Measurements from ENCODE around the gene TRIO.

TRIO gene

GRCh38 chr5:14118551-14119320, 24.4 kb upstream of the TRIO start:
- intact Hi-C loops (cut with DNase I; ENCODE audit: low total_unique reads) = no loop called here
- no peak overlapping the region for H3K27ac ChIP-seq

GRCh38 chr5:14120176-14120575, 23.0 kb upstream of the TRIO start:
- intact Hi-C loops (cut with DNase I; ENCODE audit: low total_unique reads) = no loop called here

More at GRCh38 chr5:14118551-14119320, 24.4 kb upstream of the TRIO start:
- no peaks in the 10 kb centered on the region for H3K36me3 ChIP-seq
- DNase-seq = no peak
- H3K9me3 ChIP-seq = no peaks in the 10 kb centered on the region
- no peaks in the 10 kb centered on the region for H3K27me3 ChIP-seq
- H3K4me3 ChIP-seq = no peak overlapping the region
- TF ChIP-seq CTCF (IDR thresholded peaks at IDR 0.05) = no peak
- no peaks in the 10 kb centered on the region for H3K4me1 ChIP-seq

GRCh38 chr5:14121552-14121951, 21.6 kb upstream of the TRIO start:
- Histone ChIP-seq H3K27ac (no peak overlapping the region), H3K36me3 (no peaks in the 10 kb centered on the region), H3K4me3 (no peak overlapping the region), H3K4me1 (no peaks in the 10 kb centered on the region), H3K9me3 (no peaks in the 10 kb centered on the region), H3K27me3 (no peaks in the 10 kb centered on the region)
- no peak for DNase-seq
- TF ChIP-seq CTCF (IDR thresholded peaks at IDR 0.05) = no peak
- intact Hi-C loops (cut with DNase I; ENCODE audit: low total_unique reads) = no loop called here

More at GRCh38 chr5:14120176-14120575, 23.0 kb upstream of the TRIO start:
- Histone ChIP-seq H3K4me1 (no peaks in the 10 kb centered on the region), H3K27me3 (no peaks in the 10 kb centered on the region), H3K36me3 (no peaks in the 10 kb centered on the region), H3K9me3 (no peaks in the 10 kb centered on the region), H3K27ac (no peak overlapping the region), H3K4me3 (no peak overlapping the region)
- DNase-seq = no peak
- TF ChIP-seq CTCF (IDR thresholded peaks at IDR 0.05) = no peak

- H3K27me3 ChIP-seq = no peaks in the 10 kb centered on the region
- no peaks in the 10 kb centered on the region for H3K4me1 ChIP-seq
- no peak for TF ChIP-seq CTCF (IDR thresholded peaks at IDR 0.05)
- intact Hi-C loops (cut with DNase I; ENCODE audit: low total_unique reads) = no loop called here
- H3K27ac ChIP-seq = no peak overlapping the region
- DNase-seq = no peak
- H3K9me3 ChIP-seq = no peaks in the 10 kb centered on the region
- H3K4me3 ChIP-seq = no peak overlapping the region
- H3K36me3 ChIP-seq = no peaks in the 10 kb centered on the region
Observed at GRCh38 chr5:14122089-14122488, 21.1 kb upstream of the TRIO start.

- no peaks in the 10 kb centered on the region for H3K27me3 ChIP-seq
- no peak overlapping the region for H3K27ac ChIP-seq
- no peak for TF ChIP-seq CTCF (IDR thresholded peaks at IDR 0.05)
- DNase-seq = no peak
- H3K4me3 ChIP-seq = no peak overlapping the region
- intact Hi-C loops (cut with DNase I; ENCODE audit: low total_unique reads) = no loop called here
- no peaks in the 10 kb centered on the region for H3K4me1 ChIP-seq
- H3K9me3 ChIP-seq = no peaks in the 10 kb centered on the region
- no peaks in the 10 kb centered on the region for H3K36me3 ChIP-seq
Observed at GRCh38 chr5:14123551-14123950, 19.6 kb upstream of the TRIO start.
